OCI-LY1 (cell line): ENCODE measurements around the gene GOLGA7B.

Source experiments
- H2AFZ ChIP-seq: fragments of 200-600 bp; sonication (generic), shearing (Covaris generic); 2 replicates; pipeline ENCODE4 v1.6.0; 2014; ENCODE audit warnings: antibody characterized with exemption, mild to moderate bottlenecking, low read length
- H3F3A ChIP-seq: fragments of 200-600 bp; sonication (generic), shearing (Covaris generic); 2 replicates; pipeline ENCODE4 v1.6.0; 2014; ENCODE audit warnings: mild to moderate bottlenecking, antibody characterized with exemption, low read length, moderate library complexity; ENCODE audit not compliant: insufficient read depth
- H3K27ac ChIP-seq: fragments of 200-600 bp; sonication (generic); 2 replicates; pipeline ENCODE4 v1.5.1; 2014; ENCODE audit warnings: low read length, mixed run types, mild to moderate bottlenecking, low read depth; ENCODE audit not compliant: poor library complexity, severe bottlenecking
- H3K27me3 ChIP-seq: fragments of 200-600 bp; sonication (generic); 2 replicates; pipeline ENCODE4 v1.6.0; 2014; ENCODE audit warnings: antibody characterized with exemption, mild to moderate bottlenecking, low read length, moderate library complexity; ENCODE audit not compliant: insufficient read depth
- H3K36me3 ChIP-seq: fragments of 200-600 bp; sonication (generic); 2 replicates; pipeline ENCODE4 v1.6.1; 2014; ENCODE audit warnings: mild to moderate bottlenecking, antibody characterized with exemption, low read length, moderate library complexity, mixed read lengths; ENCODE audit not compliant: insufficient read depth
- H3K4me1 ChIP-seq: fragments of 200-600 bp; sonication (generic); 2 replicates; pipeline ENCODE4 v1.5.1; 2014; ENCODE audit warnings: mild to moderate bottlenecking, low read length, moderate library complexity; ENCODE audit not compliant: insufficient read depth, severe bottlenecking
- H3K4me2 ChIP-seq: fragments of 200-600 bp; sonication (generic), shearing (Covaris generic); 2 replicates; pipeline ENCODE4 v1.6.1; 2014; ENCODE audit warnings: low read length
- H3K4me3 ChIP-seq: fragments of 200-600 bp; sonication (generic); 2 replicates; pipeline ENCODE4 v1.5.1; 2014; ENCODE audit warnings: low read length, low read depth, mild to moderate bottlenecking, mixed read lengths; ENCODE audit not compliant: poor library complexity, severe bottlenecking
- H3K79me2 ChIP-seq: fragments of 200-600 bp; shearing (Covaris generic); 2 replicates; pipeline ENCODE4 v1.6.1; 2016; ENCODE audit warnings: mixed run types, low read length, mixed read lengths; ENCODE audit not compliant: insufficient read depth
- H3K9ac ChIP-seq: fragments of 200-600 bp; sonication (generic), shearing (Covaris generic); 2 replicates; pipeline ENCODE4 v1.6.1; 2014; ENCODE audit warnings: mild to moderate bottlenecking, low read length, mixed read lengths
- H3K9me2 ChIP-seq: fragments of 200-600 bp; sonication (generic), shearing (Covaris generic); 2 replicates; pipeline ENCODE4 v1.6.1; 2014; ENCODE audit warnings: low read depth, mild to moderate bottlenecking, low read length, mixed read lengths
- H3K9me3 ChIP-seq: fragments of 200-600 bp; shearing (Covaris generic); 2 replicates; pipeline ENCODE4 v1.6.1; 2014; ENCODE audit warnings: low read length, mixed read lengths
- H4K20me1 ChIP-seq: fragments of 200-600 bp; sonication (generic), shearing (Covaris generic); 2 replicates; pipeline ENCODE4 v1.6.0; 2016; ENCODE audit warnings: mild to moderate bottlenecking, low read length; ENCODE audit not compliant: insufficient read depth
- EZH2 ChIP-seq: fragments of 200-600 bp; sonication (generic), shearing (Covaris generic); IDR thresholded peaks from 2 replicates; pipeline ENCODE4 v1.8.0; 2017; ENCODE audit warnings: borderline replicate concordance, mixed run types, mild to moderate bottlenecking, antibody characterized with exemption, low read length, moderate library complexity, mixed read lengths
- TF ChIP-seq, protein P1 (sequence below): fragments of 200-600 bp; sonication (generic), shearing (Covaris generic); IDR thresholded peaks from 2 replicates; pipeline ENCODE4 v1.5.1; 2017; ENCODE audit warnings: mild to moderate bottlenecking, antibody characterized with exemption, low read length, moderate library complexity, mixed read lengths

The GOLGA7B gene

DNA sequence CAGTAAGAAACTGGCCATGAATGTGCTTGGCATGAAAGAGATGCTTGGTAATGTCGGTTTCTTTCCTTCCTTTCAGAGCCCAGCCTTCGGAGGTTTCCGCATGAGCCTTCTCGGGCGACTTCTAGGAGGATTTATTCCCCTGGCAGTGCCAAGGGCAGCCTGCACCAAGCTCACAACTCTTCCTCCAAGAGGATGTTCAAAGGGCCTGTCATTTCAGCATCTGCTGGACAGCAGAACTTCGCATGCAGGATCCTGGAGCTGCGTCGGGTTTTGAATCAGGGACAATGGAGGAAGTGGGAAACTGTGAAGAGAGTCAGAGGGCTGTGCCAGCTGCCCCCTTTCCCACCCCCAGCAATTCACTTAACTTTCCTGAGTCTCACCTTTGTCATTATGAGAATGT, 21.3 kb downstream of the GOLGA7B start:
- no peaks in the 10 kb centered on the region for H3F3A ChIP-seq
- H3K9ac ChIP-seq: no peak overlapping the region
- no peaks in the 10 kb centered on the region for H3K27me3 ChIP-seq
- H3K27ac ChIP-seq: no peak overlapping the region
- no peak overlapping the region for H3K4me2 ChIP-seq
- H3K9me3 ChIP-seq: no peaks in the 10 kb centered on the region
- TF ChIP-seq EZH2: no peak
- H3K4me1 ChIP-seq: no peaks in the 10 kb centered on the region
- no peak overlapping the region for H2AFZ ChIP-seq
- H3K79me2 ChIP-seq: no peaks in the 10 kb centered on the region
- no peak overlapping the region for H3K4me3 ChIP-seq
- H3K36me3 ChIP-seq: no peaks in the 10 kb centered on the region
- no peaks in the 10 kb centered on the region for H4K20me1 ChIP-seq
- no peaks in the 10 kb centered on the region for H3K9me2 ChIP-seq

DNA sequence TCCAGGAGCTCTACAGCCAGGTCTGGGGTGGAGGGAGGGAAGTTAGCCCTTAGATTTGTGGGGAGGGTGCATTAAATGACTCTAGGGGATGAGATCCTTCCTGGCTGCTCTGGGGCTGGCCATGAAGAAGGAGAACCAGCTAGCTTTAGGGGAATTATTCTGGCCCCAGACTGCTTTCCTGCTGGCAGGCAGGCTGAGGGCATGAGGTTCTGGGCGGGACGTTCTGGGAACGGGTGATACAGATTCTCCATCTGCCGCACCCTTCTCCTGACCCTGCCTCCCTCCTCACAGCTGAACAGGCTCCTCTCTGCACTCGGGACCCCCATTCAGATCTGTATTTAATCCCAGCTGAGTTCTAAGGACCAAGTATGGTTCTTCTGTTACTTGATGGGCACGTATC, 23.9 kb downstream of the GOLGA7B start:
- Histone ChIP-seq H3K79me2 (no peaks in the 10 kb centered on the region), H3K9ac (no peak overlapping the region), H4K20me1 (no peaks in the 10 kb centered on the region), H3K9me3 (no peaks in the 10 kb centered on the region), H3K27ac (no peak overlapping the region), H3F3A (no peaks in the 10 kb centered on the region), H2AFZ (no peak overlapping the region), H3K9me2 (no peaks in the 10 kb centered on the region), H3K4me3 (no peak overlapping the region), H3K4me2 (no peak overlapping the region), H3K36me3 (no peaks in the 10 kb centered on the region), H3K27me3 (no peaks in the 10 kb centered on the region), H3K4me1 (no peaks in the 10 kb centered on the region)
- TF ChIP-seq EZH2: no peak
- TF ChIP-seq, protein P1, sequence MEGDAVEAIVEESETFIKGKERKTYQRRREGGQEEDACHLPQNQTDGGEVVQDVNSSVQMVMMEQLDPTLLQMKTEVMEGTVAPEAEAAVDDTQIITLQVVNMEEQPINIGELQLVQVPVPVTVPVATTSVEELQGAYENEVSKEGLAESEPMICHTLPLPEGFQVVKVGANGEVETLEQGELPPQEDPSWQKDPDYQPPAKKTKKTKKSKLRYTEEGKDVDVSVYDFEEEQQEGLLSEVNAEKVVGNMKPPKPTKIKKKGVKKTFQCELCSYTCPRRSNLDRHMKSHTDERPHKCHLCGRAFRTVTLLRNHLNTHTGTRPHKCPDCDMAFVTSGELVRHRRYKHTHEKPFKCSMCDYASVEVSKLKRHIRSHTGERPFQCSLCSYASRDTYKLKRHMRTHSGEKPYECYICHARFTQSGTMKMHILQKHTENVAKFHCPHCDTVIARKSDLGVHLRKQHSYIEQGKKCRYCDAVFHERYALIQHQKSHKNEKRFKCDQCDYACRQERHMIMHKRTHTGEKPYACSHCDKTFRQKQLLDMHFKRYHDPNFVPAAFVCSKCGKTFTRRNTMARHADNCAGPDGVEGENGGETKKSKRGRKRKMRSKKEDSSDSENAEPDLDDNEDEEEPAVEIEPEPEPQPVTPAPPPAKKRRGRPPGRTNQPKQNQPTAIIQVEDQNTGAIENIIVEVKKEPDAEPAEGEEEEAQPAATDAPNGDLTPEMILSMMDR: no peak

DNA sequence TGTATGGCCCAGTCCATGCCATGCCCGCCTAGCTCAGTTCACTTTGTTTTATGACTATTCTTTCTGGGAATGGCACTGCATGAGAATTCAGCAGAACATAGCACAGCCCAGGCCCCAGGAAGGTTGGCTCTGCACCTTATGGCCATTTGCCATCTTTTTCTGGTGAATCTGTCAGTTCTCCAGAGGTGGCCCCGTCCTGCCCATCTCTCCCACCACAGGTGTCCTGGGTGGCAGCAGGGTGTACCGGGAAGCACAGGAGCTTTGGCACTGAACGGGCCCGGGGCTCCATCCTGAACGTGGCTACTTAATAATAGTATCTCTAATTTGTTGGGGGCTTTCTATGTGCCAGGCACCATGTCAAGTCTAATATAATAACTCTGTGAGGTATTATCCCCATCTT, 24.7 kb downstream of the GOLGA7B start:
- Histone ChIP-seq H3K9ac (no peak overlapping the region), H3K4me3 (no peak overlapping the region), H3K27ac (no peak overlapping the region), H3K27me3 (no peaks in the 10 kb centered on the region), H3K79me2 (no peaks in the 10 kb centered on the region), H2AFZ (no peak overlapping the region), H4K20me1 (no peaks in the 10 kb centered on the region), H3K4me2 (no peak overlapping the region), H3K4me1 (no peaks in the 10 kb centered on the region), H3K9me3 (no peaks in the 10 kb centered on the region), H3F3A (no peaks in the 10 kb centered on the region), H3K9me2 (no peaks in the 10 kb centered on the region), H3K36me3 (no peaks in the 10 kb centered on the region)
- TF ChIP-seq, protein P1: no peak
- TF ChIP-seq EZH2: no peak

DNA sequence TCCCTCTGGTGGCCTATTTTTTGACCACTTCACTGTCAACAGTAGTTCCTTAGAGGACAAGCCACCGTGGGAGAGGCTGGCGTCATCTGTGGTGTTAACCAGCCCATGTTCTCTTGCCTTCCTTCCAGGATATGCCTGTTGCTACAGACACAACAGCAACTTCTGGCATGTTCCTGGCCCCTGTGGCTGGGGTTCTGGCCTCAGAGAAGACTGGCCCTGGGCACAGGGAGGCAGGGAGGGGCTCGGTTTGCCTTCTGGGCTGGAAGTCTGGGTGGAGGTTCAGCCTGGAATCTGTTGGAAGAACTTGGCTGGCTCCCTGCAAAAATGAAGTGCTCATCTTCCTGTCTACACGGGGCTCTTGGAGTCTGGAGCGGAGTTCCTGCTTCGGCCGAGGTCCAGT, 25.7 kb downstream of the GOLGA7B start:
- Histone ChIP-seq H3K27ac (no peak overlapping the region), H3K27me3 (no peaks in the 10 kb centered on the region), H3F3A (no peaks in the 10 kb centered on the region), H3K79me2 (no peaks in the 10 kb centered on the region), H3K9me3 (no peaks in the 10 kb centered on the region), H3K9me2 (no peaks in the 10 kb centered on the region), H3K36me3 (no peaks in the 10 kb centered on the region), H3K4me1 (no peaks in the 10 kb centered on the region), H4K20me1 (no peaks in the 10 kb centered on the region), H3K9ac (no peak overlapping the region), H3K4me2 (no peak overlapping the region), H2AFZ (no peak overlapping the region), H3K4me3 (no peak overlapping the region)
- TF ChIP-seq EZH2: no peak
- TF ChIP-seq, protein P1: no peak
